22Rv1 (cell line): ENCODE measurements around the gene UBR4.

Experiments used
- ZFX ChIP-seq: fragments of 450-650 bp; IDR thresholded peaks from 2 replicates; pipeline ENCODE4 v1.6.1; 2017; ENCODE audit warnings: antibody characterized with exemption, borderline replicate concordance
- TF ChIP-seq, protein P1 (sequence below): fragments of 450-650 bp; IDR thresholded peaks from 2 replicates; pipeline ENCODE4 v1.5.1; 2017; ENCODE audit warnings: mild to moderate bottlenecking

DNA sequence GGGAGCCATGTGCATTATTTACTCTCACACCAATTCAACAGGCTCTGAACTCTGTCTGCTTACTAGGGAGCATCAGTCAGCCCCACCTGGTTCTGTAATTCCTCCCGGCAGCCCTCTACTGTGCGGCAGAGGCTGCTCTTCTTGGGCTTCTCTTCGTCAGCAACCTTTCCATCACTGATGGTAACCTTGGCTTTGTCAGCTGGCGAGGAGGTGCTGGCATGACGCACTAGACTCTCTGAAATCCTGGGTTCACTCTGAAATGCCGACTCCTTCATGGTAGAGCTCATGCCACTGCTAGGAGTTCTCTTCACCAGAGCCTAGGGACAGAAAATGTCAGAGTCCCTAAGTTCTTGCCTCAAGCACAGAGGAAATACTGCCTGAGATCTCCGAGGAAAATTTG lies 49.2 kb downstream of the UBR4 start:
- TF ChIP-seq, protein P1, sequence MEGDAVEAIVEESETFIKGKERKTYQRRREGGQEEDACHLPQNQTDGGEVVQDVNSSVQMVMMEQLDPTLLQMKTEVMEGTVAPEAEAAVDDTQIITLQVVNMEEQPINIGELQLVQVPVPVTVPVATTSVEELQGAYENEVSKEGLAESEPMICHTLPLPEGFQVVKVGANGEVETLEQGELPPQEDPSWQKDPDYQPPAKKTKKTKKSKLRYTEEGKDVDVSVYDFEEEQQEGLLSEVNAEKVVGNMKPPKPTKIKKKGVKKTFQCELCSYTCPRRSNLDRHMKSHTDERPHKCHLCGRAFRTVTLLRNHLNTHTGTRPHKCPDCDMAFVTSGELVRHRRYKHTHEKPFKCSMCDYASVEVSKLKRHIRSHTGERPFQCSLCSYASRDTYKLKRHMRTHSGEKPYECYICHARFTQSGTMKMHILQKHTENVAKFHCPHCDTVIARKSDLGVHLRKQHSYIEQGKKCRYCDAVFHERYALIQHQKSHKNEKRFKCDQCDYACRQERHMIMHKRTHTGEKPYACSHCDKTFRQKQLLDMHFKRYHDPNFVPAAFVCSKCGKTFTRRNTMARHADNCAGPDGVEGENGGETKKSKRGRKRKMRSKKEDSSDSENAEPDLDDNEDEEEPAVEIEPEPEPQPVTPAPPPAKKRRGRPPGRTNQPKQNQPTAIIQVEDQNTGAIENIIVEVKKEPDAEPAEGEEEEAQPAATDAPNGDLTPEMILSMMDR = no peak
- no peak for TF ChIP-seq ZFX
